ENCODE measurements around the gene FES. TPM values are rescaled to one million over a fixed set of nuclear protein-coding genes. Genes with fewer than 3 reads are reported as not detected.

FES gene
- total RNA-seq, 1 donor: 23.1 TPM

DNA sequence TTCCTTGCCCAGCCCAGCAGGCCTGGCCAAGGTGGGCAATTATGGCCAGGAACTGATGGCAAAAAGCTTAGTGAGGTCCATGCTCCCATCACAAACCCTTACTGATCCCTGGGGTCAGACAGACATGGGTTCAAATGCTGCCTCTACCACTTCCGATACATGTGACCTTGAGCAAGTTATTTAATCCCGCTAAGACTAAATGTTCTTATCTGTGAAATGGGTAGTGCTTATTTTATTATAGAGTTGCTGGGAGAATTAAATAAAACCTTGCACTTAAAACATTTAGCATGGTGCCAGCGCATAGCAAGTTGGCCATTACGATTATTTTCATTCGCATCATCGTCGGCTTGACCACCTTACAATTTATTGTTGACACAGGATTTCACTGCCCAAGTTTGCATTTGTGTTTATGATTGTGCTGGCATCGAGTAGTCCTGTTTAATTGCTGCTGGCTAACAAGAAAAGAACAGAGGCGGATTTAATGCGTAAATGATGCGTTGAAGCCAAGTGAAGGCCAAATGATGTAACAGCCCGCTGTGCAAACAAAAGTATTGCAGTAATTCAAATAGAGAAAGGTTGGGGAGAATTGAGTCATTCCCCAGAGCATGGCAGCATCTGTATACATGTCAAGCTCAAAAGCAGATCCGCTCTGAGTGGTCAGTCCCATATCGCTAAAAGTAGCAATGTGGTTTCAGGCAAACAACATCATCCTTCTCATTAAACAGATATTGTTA, 23.2 kb upstream of the FES start:
- no peak for DNase-seq (ENCODE audit: low read depth)
- H3K4me3 ChIP-seq (ENCODE audit: low read depth, low read length): no peak overlapping the region
- TF ChIP-seq, protein P1, sequence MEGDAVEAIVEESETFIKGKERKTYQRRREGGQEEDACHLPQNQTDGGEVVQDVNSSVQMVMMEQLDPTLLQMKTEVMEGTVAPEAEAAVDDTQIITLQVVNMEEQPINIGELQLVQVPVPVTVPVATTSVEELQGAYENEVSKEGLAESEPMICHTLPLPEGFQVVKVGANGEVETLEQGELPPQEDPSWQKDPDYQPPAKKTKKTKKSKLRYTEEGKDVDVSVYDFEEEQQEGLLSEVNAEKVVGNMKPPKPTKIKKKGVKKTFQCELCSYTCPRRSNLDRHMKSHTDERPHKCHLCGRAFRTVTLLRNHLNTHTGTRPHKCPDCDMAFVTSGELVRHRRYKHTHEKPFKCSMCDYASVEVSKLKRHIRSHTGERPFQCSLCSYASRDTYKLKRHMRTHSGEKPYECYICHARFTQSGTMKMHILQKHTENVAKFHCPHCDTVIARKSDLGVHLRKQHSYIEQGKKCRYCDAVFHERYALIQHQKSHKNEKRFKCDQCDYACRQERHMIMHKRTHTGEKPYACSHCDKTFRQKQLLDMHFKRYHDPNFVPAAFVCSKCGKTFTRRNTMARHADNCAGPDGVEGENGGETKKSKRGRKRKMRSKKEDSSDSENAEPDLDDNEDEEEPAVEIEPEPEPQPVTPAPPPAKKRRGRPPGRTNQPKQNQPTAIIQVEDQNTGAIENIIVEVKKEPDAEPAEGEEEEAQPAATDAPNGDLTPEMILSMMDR (IDR thresholded peaks at IDR 0.05; ENCODE audit: insufficient read depth, low read length): no peak

DNA sequence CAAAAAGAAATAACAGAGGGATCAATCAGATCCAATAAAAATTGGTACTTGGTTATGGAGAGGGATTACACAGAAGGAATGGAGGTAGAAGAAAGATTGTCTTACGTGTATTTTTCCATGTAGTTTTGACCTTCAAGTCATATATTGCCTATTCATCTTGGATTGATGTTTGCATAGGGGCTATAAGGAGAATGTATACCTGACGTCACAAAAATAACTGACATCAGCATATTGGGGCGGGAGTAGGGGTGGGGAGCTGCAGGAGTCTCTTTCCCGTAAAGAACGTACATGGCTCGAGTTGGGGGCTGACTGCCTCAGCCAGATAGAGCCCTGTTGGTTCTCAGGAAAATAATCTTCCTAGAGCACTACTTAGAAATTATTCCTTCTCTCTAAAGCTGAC, 21.8 kb upstream of the FES start:
- no peak for DNase-seq (ENCODE audit: low read depth)
- TF ChIP-seq, protein P1 (IDR thresholded peaks at IDR 0.05; ENCODE audit: insufficient read depth, low read length): no peak
- H3K4me3 ChIP-seq (ENCODE audit: low read depth, low read length): no peak overlapping the region

DNA sequence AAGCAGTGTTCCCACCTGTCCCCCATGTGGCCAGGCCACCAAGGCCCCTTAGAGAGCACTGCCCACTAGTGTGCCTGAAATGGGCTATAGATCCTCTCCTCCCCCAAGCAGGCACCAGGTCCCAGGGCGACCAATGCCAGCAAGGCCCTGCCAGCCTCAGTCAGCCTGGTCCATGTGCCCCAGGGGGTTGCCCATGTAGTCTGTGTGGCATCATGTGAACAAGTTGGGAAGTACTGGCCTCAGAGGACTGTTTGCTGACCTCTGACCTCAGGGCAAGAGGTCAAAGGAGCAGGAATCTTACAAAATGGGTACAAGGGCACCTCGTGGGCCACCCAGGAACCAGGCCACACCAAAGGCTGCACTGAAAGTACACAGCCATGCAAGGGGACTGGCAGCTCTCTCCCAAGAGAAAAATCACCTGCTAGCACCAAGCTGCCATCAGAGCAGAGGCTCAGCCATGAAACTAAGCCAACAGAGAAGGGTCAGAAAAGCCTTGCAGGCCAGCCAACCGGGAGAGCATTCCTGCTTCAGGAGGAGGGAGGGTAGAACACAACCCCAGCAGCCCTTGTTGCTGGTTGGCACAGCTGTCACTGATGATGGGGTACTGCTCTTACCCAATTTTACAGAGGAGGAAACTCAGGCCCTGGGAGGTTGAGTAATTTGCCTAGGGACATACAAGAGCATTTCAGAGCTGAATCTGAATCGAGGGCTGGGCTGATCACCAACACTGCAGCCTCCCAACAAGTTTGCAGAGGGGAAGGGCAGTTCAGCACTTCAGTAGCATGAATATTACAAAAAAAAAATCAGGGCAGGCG, 21.1 kb upstream of the FES start:
- no peak overlapping the region for H3K4me3 ChIP-seq (ENCODE audit: low read depth, low read length)
- TF ChIP-seq, protein P1 (IDR thresholded peaks at IDR 0.05; ENCODE audit: insufficient read depth, low read length): no peak
- peak; percentile 48 for DNase-seq (ENCODE audit: low read depth)

DNA sequence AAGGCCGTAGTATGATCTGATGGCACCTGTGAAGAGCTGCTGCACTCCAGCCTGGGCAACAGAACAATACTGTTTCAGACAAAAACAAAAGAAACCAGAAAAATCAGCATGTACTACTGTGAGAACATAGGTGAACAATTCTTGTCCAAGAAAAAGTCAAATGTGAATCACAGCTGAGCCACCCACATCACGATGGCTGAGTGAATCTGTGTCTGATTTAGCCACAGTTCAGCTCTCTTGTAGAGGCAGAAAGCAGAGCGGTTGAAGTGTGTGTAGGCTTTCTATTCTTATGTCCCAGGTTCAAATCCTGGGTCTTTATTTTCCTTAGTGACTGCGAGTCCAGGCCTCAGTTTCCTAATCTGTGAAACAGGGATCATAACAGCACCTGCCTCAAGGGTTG, 20.3 kb upstream of the FES start:
- no peak overlapping the region for H3K4me3 ChIP-seq (ENCODE audit: low read depth, low read length)
- no peak for DNase-seq (ENCODE audit: low read depth)
- TF ChIP-seq, protein P1 (IDR thresholded peaks at IDR 0.05; ENCODE audit: insufficient read depth, low read length): no peak

DNA sequence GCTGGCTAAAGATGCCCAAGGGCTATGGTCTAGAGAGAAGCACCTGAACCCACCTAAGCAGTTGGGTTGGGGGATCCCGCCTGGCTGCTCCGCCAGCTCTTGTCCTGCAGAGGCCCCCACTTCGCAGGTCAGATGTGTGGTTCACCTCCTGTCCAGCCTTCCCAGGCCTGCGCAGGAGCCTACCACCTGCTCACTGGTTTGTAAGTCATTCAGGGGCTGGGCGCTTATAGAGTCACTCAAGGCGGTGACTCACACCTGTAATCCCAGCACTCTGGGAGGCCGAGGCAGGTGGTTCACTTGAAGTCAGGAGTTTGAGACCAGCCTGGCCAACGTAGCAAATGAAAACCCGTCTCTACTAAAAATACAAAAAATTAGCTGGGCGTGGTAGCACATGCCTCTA, 19.8 kb upstream of the FES start:
- no peak for DNase-seq (ENCODE audit: low read depth)
- H3K4me3 ChIP-seq (ENCODE audit: low read depth, low read length): no peak overlapping the region
- TF ChIP-seq, protein P1 (IDR thresholded peaks at IDR 0.05; ENCODE audit: insufficient read depth, low read length): no peak

DNA sequence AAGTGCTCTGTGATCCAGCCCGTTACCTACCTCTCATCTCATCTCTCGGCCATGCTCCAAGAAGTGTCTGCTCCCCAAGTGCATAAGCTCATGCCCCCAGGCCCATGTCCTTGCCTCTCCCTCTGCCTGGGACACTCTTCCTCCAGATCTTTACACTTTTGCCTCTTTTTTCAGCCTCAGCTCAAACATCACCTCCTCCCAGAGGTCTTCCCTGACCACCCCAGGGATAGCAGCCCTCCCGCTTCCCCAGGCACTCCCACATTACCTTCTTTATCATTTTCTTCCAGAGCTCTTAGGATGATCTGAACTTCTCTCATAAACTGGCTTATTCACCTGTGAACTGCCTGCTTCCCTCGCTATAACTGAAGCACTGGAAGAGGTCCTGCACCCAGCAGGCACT, 18.6 kb upstream of the FES start:
- TF ChIP-seq, protein P1 (IDR thresholded peaks at IDR 0.05; ENCODE audit: insufficient read depth, low read length): no peak
- H3K4me3 ChIP-seq (ENCODE audit: low read depth, low read length): no peak overlapping the region
- DNase-seq (ENCODE audit: low read depth): no peak

All from fibroblast of the aortic adventitia (primary cell).